ENCODE measurements around the gene SLC39A6. TPM values are rescaled to one million over a fixed set of nuclear protein-coding genes. Genes with fewer than 3 reads are reported as not detected.

SLC39A6 gene
- total RNA-seq, 1 experiment from 2014 or later, result 47.6 TPM

DNA sequence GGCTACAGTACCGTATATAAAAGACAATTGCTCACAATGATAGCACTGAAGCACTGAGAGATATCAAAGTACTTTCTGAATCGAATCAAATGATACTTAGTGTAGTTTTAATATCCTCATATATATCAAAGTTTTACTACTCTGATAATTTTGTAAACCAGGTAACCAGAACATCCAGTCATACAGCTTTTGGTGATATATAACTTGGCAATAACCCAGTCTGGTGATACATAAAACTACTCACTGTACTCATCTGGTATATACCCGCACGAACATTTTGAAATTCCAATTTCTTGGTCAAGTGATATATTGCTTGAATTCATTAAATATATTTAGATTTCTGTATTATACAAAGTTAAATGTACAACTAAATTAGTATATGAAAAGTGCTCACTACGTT lies 20.5 kb downstream of the SLC39A6 start:
- TF ChIP-seq REST (IDR thresholded peaks at IDR 0.05; ENCODE audit: insufficient read depth in 1 of 2, low read depth in 2 of 2, low read length in 1 of 2) (no peak), POLR2AphosphoS5 (IDR thresholded peaks at IDR 0.05; ENCODE audit: low read depth, low read length) (no peak), TCF7L2 (IDR thresholded peaks at IDR 0.05; ENCODE audit: low read depth, low read length) (no peak), SIN3A (IDR thresholded peaks at IDR 0.05; ENCODE audit: borderline replicate concordance, insufficient read depth, low read depth, low read length) (no peak)
- TF ChIP-seq, protein P1, sequence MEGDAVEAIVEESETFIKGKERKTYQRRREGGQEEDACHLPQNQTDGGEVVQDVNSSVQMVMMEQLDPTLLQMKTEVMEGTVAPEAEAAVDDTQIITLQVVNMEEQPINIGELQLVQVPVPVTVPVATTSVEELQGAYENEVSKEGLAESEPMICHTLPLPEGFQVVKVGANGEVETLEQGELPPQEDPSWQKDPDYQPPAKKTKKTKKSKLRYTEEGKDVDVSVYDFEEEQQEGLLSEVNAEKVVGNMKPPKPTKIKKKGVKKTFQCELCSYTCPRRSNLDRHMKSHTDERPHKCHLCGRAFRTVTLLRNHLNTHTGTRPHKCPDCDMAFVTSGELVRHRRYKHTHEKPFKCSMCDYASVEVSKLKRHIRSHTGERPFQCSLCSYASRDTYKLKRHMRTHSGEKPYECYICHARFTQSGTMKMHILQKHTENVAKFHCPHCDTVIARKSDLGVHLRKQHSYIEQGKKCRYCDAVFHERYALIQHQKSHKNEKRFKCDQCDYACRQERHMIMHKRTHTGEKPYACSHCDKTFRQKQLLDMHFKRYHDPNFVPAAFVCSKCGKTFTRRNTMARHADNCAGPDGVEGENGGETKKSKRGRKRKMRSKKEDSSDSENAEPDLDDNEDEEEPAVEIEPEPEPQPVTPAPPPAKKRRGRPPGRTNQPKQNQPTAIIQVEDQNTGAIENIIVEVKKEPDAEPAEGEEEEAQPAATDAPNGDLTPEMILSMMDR (IDR thresholded peaks at IDR 0.05), result no peak
- in situ Hi-C loops (cut with HindIII; ENCODE audit: low pct_unique_long_range_greater_than_20kb, low sequenced_read_pairs), result no loop called here
- Histone ChIP-seq H3K36me3 (ENCODE audit: control insufficient read depth, insufficient read depth, low read length) (peaks cover 6% of the 10 kb centered on the region; the same call in 1 of the 2 replicates), H3K4me1 (ENCODE audit: control insufficient read depth, insufficient read depth, low read length) (no peaks in the 10 kb centered on the region), H3K27me3 (ENCODE audit: control insufficient read depth, insufficient read depth, low read length) (no peaks in the 10 kb centered on the region), H3K4me3 (ENCODE audit: low read depth in 2 of 2, low read length in 2 of 2) (no peak overlapping the region), H3K27ac (ENCODE audit: low read length) (no peak overlapping the region), H3K9me3 (ENCODE audit: control insufficient read depth, insufficient read depth, low read depth, low read length) (no peaks in the 10 kb centered on the region)
- no peak for DNase-seq (ENCODE audit: low read depth, low spot score)
- intact Hi-C loops (cut with micrococcal nuclease; ENCODE audit: unreplicated experiment), result no loop called here
- BruUV-seq (replicated peaks), result TSS peak; percentile 96
- ATAC-seq, result no peak
- POLR2A ChIA-PET, result no interaction called here
- CTCF ChIA-PET, result no interaction called here

DNA sequence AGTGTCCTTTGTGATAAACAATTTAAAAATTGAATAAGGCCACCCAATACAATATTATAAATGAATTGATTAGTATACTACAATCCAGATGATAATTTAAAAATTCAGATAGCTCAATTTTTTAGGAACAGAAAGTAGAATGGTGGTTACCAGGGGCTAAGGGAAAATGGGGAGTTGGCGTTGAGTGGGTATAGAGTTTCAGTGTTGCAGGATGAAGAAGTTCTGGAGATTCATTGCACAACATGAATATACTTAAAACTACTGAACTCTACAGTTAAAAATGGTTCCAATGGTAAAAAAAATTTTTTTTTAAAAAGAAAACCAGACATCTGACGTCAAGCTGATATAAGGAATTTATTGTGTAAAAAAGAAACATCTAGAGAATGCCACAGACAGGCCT lies 20.9 kb downstream of the SLC39A6 start:
- in situ Hi-C loops (cut with HindIII; ENCODE audit: low pct_unique_long_range_greater_than_20kb, low sequenced_read_pairs), result no loop called here
- Histone ChIP-seq H3K4me1 (ENCODE audit: control insufficient read depth, insufficient read depth, low read length) (no peaks in the 10 kb centered on the region), H3K36me3 (ENCODE audit: control insufficient read depth, insufficient read depth, low read length) (peaks cover 5% of the 10 kb centered on the region; the same call in 1 of the 2 replicates), H3K9me3 (ENCODE audit: control insufficient read depth, insufficient read depth, low read depth, low read length) (no peaks in the 10 kb centered on the region), H3K4me3 (ENCODE audit: low read depth in 2 of 2, low read length in 2 of 2) (no peak overlapping the region), H3K27ac (ENCODE audit: low read length) (no peak overlapping the region), H3K27me3 (ENCODE audit: control insufficient read depth, insufficient read depth, low read length) (no peaks in the 10 kb centered on the region)
- no peak for TF ChIP-seq REST (IDR thresholded peaks at IDR 0.05; ENCODE audit: insufficient read depth in 1 of 2, low read depth in 2 of 2, low read length in 1 of 2)
- TF ChIP-seq, protein P1 (IDR thresholded peaks at IDR 0.05), result no peak
- TF ChIP-seq SIN3A (IDR thresholded peaks at IDR 0.05; ENCODE audit: borderline replicate concordance, insufficient read depth, low read depth, low read length), result no peak
- no peak for TF ChIP-seq POLR2AphosphoS5 (IDR thresholded peaks at IDR 0.05; ENCODE audit: low read depth, low read length)
- no peak for TF ChIP-seq TCF7L2 (IDR thresholded peaks at IDR 0.05; ENCODE audit: low read depth, low read length)
- CTCF ChIA-PET, result no interaction called here
- ATAC-seq (no peak), DNase-seq (ENCODE audit: low read depth, low spot score) (no peak)
- intact Hi-C loops (cut with micrococcal nuclease; ENCODE audit: unreplicated experiment), result no loop called here
- POLR2A ChIA-PET, result no interaction called here
- BruUV-seq (replicated peaks), result no TSS peak

Data from Panc1 (cell line).